ENCODE results near the gene SRSF2. TPM values are rescaled to one million over a fixed set of nuclear protein-coding genes. Genes with fewer than 3 reads are reported as not detected.

SRSF2 gene
- total and polyA plus RNA-seq, 9 of the 15 experiments (the other 6 are each of a cell fraction or from before 2014, with no cell fraction given), result 161 to 583 (median 393) TPM

GRCh38 chr17:76740329-76741118 is 3.4 kb upstream of the SRSF2 start (continued):
- TF ChIP-seq NFE2 (IDR thresholded peaks at IDR 0.05; ENCODE audit: low read depth) (peak; percentile 43), NKRF (IDR thresholded peaks at IDR 0.05; ENCODE audit: borderline replicate concordance) (no peak), NFIC (IDR thresholded peaks at IDR 0.05) (peak; percentile 78), C11orf30 (IDR thresholded peaks at IDR 0.05; ENCODE audit: low read depth) (peak; percentile 47; the same call in 1 of the 2 replicates), NFIX (CRISPR knock-in tag; IDR thresholded peaks at IDR 0.05; ENCODE audit: low read depth) (no peak), POLR2A (conservative IDR thresholded peaks at IDR 0.05) (no peak), MXI1 (IDR thresholded peaks at IDR 0.05; ENCODE audit: low read depth, low read length) (peak; percentile 25; the same call in 1 of the 2 replicates), RBM17 (IDR thresholded peaks at IDR 0.05; ENCODE audit: borderline replicate concordance, low read depth, low read length) (no peak), SIRT6 (IDR thresholded peaks at IDR 0.05; ENCODE audit: low read depth, low read length) (no peak), CBFA2T3 (IDR thresholded peaks at IDR 0.05) (no peak), FOXK1 (CRISPR knock-in tag; IDR thresholded peaks at IDR 0.05; ENCODE audit: borderline replicate concordance) (no peak), PRMT5 (CRISPR knock-in tag; IDR thresholded peaks at IDR 0.05) (no peak), ZNF253 (CRISPR knock-in tag; conservative IDR thresholded peaks at IDR 0.05) (no peak), ZNF592 (IDR thresholded peaks at IDR 0.05) (peak; percentile 41; the same call in 1 of the 2 replicates), ERF (CRISPR knock-in tag; IDR thresholded peaks at IDR 0.05) (no peak), SAFB (IDR thresholded peaks at IDR 0.05; ENCODE audit: borderline replicate concordance, low read depth, low read length) (no peak), ZNF12 (CRISPR knock-in tag; IDR thresholded peaks at IDR 0.05) (no peak), ZNF121 (CRISPR knock-in tag; conservative IDR thresholded peaks at IDR 0.05) (peak; percentile 62; the same call in 1 of the 2 replicates), DPF2 (IDR thresholded peaks at IDR 0.05) (0 out of 2 replicates have a peak, but pooled peaks have one; percentile 26)

Data from K562 (cell line).